HG03039 (cell line): ENCODE data around the gene RABGAP1L.
"Not testable (repeated sequence)": the region's sequence is repeated elsewhere in the genome, so short reads cannot be mapped to it uniquely, and the experiment has no call there.

Experiments
- ATAC-seq: cut with Tn5 transposase; IDR thresholded peaks from one replicate; pipeline ENCODE4 v1.9.1; 2021; ENCODE audit warnings: mild to moderate bottlenecking, moderate library complexity; ENCODE audit not compliant: unreplicated experiment

Gene RABGAP1L

DNA sequence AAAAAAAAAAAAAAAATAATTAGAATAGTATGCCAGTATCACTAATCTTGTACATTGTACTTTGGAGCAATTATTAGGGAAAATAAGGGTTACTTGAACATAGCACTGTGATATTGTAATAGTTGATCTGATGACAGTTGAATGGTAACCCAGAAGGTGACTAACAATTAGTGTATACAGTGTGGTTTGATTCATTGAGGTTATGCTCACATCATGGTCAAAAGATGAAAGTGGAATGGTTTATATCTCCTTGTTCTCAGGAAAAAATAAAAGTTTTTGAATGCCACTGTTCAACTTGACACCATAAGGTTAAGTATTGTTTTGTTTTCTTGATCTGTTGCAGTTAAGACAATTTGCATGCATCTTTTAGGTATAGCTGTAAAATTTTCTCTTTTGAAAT lies 375.5 kb downstream of the RABGAP1L start:
- ATAC-seq: no peak

DNA sequence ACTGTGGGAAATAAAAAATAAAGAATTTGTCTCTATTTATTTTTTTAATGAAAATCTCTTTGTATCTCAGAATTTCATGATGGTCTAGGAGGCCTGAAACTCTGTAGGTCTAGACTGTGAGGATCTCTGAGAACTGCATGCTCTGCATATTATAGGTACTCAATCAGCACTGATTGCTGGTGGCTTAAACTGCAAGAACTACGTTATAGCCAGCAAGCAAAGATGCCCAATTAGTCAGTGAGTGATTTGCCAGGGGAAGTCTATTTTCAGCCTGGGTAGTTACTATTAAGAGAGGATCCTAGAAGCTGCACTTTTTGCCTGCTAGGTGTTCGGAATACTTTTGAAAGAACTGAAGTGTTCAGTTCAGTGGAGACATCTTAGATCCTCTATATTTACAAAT lies 375.9 kb downstream of the RABGAP1L start:
- no peak for ATAC-seq

DNA sequence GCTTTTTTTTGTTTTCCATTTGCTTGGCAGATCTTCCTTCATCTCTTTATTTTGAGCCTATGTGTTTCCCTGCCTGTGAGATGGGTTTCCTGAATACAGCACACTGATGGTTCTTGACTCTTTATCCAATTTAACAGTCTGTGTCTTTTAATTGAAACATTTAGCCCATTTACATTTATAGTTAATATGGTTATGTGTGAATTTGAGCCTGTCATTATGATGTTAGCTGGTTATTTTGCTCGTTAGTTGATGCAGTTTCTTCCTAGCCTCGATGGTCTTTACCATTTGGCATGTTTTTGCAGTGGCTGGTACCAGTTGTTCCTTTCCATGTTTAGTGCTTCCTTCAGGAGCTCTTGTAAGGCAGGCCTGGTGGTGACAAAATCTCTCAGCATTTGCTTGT lies 384.1 kb downstream of the RABGAP1L start:
- not testable (repeated sequence) for ATAC-seq

DNA sequence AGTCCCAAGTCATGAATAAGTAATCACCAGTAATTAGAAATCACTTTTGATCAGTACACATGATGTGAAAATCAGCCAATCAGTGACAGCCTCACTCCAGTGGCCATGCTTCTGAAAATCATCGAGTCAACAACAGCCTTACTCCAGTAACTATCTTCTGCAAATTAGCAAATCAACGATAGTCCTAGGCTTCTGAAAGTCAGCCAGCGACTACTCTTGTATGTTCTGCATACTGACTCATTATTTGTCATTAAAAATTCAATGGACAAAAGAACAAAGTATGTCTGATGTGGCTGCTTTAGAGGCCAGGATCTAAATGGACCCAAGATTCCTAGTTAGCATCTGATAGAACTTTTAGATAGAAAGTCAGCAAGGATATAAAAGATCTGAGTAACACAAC lies 391.0 kb downstream of the RABGAP1L start:
- ATAC-seq: no peak

DNA sequence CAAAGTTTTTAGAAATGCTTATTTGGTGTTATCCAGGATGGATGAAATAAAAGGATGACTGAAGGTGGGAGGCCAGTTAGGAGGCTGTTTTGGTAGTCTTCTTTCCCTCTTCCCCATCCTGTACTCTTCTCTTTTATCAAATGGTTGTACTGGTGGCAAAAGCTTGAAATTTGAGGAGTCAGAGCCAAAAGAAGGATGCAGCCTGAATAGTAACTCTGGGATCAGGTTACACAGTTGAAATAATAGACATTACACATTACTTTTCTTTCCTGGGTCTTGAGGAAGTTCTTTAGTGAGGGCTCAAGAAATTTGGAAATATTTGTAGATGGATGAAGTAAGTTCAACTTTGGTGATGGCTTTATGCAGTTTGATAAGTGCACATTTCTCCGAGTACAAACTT lies 397.1 kb downstream of the RABGAP1L start:
- no peak for ATAC-seq

DNA sequence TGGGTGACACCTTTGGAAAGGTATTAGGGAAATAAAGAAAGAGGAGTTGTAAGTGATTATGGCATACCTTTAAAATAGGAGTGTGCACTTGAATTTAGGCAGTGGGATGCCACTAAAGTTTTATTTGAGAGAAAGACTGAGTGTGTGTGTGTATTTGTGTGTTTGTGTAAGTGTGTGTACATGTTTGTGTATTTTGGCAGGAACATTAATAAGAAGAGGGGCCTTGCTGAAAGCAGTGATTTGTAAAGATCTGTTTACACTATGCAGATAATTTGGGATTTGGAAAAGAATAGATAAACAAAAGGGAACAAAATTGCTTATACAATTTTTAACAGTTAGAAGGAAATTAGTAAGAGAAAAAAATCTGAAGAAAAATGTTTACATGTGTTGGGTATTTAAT lies 409.2 kb downstream of the RABGAP1L start:
- ATAC-seq: no peak

DNA sequence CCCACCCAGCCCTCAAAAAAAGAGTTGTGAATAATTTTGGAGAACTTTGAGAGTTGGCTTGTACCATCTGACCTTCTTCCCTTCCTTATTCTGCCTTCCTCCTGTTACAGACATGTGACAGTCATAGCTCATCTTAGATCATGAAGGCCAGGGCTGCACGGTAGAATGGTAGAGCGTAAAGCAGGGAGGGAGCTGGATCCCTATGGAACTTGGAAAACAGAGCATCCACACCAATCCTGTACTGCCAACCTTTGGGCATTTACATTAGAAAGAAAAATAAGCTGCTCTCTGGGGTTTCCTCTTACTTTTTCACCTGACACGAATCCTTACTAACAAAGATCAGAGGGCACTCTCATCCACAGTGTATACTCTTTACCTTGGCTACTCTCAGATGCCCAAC lies 409.9 kb downstream of the RABGAP1L start:
- ATAC-seq: no peak

DNA sequence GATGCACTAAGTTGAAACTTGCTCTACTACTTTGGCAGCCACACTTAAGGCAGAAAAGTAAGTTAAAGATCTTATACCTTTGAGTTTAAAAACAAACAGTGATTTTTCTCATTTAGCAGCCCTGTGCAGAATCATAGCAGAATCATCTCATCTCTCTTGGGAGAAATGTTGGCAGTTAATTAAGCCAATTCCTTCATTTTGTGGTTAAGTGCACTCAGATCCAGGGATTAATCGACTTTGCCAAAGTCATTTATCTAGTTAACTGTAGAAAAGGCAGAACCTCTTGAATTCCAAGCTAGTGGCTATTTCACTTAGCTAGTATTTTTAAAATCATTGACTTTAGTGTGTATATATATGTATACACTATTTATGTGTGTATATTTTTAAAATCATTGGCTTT lies 413.5 kb downstream of the RABGAP1L start:
- no peak for ATAC-seq

DNA sequence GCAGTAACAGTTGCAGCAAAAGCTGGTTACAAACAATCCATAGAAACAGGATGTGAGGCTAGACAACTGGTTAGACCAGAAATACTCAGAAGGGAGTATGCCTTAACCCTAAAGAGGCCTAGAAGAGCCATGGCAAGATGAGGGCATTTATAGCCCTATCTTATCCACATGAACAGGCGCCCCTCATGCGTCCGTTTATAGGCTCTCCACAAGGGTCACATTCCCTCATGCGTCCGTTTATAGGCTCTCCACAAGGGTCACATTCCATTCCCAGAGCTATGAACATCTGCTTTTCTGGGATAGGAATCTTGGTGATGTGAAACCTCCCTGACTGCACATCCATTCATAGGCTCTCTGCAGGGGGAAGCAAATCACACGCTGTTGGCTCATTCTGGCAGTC lies 416.8 kb downstream of the RABGAP1L start:
- ATAC-seq: not testable (repeated sequence)

DNA sequence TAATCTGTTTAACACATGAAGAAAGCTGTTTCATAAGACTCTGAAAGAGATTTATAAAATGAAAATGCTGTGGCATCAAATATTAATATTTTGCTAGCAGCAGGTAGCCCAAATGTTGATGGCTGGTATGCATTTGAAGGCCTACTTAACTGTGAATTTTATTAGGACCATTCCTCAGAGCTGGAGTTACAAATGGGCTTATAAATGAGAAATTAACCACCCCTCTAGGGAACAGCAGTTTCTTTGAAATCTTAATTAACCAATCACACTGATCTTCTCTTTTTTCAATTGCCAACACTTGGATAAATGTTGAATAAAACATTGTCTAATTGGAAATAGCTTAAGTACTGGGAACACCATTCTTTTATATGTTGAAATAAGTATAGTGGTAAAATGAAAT lies 418.4 kb downstream of the RABGAP1L start:
- ATAC-seq: no peak

DNA sequence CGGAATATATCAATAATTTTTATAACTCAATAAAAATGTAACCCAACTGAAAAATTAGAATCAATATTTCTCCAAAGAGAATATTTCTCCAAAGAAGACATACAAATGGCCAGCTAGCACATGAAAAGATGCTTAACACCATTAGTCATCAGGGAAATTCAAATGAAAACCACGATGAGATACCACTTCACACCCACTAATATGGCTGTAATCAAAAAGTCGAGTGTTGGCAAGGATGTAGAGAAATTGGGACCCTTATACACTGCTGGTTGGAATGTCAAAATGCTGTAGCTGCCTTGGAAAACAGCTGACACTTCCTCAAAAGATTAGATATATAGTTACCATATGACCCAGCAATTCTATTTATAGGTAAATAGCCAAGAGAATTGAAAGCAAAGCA lies 421.5 kb downstream of the RABGAP1L start:
- no peak for ATAC-seq

DNA sequence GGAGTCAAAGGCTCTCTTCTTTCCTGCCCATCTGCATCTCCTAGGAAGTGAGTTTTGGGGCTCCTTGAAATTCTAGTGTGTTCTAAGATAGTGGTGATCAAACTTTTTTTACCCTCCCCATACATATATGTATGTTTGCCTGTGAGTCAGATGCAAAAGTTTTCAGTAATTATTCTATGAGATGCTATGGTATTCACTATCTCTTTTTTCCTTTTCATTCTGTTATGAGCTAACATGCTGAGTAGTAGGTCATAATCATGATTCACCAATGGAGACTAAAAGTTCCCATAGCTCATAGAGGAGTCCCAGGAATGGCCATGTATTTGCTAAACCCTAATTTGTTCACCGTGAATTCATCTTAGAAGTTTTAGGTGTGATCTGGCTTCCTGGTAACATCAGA lies 424.0 kb downstream of the RABGAP1L start:
- ATAC-seq: no peak

DNA sequence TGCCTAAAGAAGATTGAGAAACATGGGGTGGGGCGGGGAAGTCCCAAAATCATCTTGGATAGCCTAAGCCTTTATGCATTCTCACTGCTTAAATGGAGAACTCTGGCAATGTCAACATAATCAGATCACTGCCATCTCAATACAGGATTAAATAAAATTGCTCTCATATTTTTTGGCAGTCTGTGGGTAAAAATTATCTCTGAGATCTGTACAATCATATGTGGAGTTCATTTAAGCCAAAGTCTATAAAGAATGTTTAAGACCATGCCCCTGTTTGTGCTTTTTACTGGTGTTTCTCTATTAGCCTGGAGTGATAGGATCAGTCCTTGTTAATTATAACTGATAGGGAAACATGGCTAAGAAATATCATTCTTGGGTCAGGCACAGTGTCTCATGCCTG lies 424.8 kb downstream of the RABGAP1L start:
- no peak for ATAC-seq

DNA sequence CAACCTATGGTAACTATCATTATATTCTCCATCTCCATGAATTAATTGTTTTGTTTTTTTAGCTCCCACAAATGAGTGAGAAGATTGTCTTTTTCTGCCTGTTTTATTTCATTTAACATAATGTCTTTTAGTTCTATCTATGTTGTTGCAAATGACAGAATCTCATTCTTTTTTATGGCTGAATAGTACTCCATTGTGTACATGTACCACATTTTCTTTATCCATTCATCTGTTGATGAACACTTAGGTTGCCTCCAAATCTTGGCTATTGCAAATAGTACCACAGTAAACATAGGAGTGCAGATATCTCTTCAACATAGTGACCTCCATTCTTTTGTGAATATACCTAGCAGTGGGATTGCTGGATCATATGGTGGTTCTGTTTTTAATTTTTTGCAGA lies 429.3 kb downstream of the RABGAP1L start:
- ATAC-seq: not testable (repeated sequence)

DNA sequence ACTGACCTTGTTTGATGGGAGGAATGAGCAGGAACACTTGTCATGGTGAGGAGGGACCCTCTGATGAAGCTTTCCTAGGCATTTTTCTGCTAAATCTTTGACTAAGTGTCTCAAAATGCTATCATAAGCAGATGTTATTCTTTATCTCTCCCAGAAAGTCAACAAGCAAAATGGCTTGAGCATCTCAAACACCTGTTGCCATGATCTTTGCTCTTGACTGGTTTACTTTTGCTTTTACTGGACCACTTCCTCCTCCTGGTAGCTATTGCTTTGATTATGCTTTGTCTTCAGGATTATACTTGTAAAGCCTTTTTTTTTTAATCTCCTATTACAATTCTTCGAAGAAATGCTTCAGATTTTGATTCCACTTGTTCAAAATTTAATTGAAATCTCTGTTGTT lies 445.9 kb downstream of the RABGAP1L start:
- ATAC-seq: no peak

DNA sequence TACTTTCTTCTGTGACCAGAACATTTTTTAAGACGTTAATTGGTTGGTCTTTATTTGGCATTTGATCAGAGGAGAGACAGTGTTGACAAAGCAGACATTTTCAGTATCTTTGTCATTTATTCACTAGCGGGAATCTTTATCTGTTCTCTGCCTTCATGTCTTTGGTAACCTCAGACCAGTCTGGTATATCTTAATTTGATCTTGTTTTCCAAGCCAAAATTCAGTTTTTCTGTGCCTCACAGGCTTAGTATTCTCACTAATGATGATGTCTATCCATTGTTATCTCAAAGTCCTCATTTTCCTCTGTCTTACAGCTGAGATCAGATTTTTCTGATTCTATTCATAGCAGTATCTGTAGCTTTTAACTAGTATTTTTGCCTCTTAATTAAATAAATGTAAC lies 447.2 kb downstream of the RABGAP1L start:
- ATAC-seq: no peak

DNA sequence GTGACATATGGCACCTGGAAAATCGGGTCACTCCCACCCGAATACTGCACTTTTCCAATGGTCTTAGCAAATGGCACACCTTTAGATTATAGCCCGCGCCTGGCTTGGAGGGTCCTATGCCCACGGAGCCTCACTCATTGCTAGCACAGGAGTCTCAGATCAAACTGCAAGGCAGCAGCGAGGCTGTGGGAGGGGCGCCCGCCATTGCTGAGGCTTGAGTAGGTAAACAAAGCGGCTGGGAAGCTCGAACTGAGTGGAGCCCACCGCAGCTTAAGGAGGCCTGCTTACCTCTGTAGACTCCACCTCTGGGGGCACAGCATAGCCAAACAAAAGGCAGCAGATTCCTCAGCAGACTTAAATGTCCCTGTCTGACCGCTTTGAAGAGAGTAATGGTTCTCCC lies 458.6 kb downstream of the RABGAP1L start:
- not testable (repeated sequence) for ATAC-seq

DNA sequence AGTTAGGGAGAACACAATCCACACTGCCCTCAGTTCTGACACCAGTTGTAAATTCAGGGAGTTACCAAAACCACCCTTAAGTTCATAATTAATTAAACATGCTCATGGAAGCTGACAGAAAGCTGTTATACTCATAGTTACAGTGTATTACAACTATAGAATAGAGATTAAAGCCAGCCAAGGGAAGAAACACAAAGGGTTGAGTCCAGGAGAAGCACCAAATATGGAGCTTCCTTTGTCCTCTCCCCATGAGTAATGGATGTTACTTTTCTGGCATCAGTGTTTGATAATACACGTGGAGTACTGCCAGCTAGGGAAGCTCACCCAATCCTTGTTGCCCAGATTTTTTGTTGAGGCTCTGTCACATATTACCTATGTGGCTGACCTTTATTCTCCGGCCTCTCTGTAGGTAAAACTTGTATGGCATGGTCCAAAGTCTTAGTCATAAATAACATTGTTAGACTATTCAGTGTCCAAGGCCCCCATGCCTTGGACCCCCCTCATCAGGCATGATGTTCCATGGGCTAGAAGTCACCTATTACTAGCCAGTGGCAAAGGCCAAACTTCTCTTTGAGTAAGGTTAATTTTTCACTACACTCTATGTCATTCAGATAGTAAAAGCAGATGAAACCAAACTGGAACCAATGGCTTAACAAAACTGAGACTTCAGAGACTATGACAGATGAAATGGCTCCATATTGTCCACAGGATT lies 464.2 kb downstream of the RABGAP1L start:
- ATAC-seq: no peak

DNA sequence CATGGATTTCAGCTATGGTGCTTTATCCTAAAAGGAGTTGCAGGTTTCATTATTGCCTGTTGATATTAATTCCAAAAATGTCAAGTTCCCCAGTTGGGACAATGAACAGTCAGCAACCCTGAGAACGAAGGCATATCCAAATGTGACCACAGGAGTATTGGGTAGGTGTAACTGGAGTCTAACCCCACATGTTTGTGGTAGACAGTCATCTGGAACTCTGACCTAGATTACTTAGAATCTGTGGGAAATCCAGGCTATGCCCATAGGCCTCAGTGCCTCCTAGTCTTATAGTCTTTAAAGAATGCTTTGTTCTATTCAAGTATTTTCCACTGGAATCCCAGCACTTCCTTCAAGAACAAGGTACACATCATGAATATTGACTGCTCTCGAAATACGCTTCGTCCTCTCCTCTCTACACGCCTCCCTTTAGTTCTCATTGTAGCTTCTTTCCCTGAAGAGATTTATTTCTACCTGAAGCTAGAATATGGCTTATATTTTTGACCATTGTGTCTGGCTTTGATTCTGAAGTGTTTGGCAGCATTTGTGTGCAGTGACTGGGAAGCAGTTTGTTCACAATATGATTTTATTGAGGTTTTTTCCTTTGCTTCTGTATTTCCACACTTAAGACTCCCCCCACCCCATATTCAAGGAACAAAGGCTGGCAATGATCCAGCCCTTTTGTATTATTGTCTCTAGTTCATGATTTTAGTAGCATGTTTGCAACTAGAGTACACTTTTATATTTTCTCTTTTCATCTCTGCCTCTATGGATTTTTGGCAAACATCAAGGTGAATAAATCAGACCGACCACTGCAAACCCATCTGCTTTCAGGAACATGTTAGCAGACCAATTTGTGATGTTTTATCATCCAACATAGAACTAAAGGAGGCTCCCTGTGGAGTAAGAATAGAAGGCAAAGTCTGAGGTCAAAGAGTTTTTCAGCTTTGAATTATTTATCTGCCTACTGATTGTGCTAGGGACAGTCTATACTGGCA lies 467.0 kb downstream of the RABGAP1L start:
- no peak for ATAC-seq

DNA sequence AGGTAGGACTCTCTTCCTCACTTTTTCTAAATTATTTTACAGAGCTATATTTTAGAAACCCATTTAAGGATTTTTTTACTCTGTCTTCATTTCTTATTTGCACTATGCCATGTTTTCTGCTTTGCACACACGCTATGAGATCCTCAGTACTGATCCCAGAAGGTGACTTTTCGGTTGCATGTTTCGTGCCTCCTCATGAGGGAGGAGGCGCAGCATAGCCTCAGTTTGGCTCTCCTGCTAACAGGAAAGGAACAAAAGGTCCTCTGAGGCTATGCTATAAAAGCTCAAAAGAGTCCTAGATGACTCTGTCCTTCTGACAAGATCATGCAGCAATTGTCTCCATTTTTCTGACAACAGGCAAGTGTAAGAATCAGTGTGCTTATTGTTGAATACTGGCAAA lies 478.2 kb downstream of the RABGAP1L start:
- ATAC-seq: no peak

DNA sequence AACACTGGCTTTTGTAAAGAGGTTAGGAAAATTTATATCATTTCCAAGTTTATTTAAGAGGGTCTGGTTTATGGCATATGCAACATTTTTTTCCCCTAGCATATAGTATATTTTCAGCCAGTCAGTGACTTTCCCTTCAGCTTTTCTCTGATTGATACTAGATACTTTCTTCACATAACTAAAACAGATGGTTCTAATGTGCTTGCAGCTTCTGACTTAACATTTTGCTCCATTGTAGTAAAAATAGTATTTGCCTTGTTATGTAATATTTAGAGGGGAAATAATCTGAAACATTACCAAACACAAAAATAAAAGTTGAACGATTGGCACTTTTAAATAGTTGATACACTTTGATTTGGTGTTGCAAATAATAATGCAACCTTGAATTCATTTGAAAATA lies 480.1 kb downstream of the RABGAP1L start:
- ATAC-seq: no peak

DNA sequence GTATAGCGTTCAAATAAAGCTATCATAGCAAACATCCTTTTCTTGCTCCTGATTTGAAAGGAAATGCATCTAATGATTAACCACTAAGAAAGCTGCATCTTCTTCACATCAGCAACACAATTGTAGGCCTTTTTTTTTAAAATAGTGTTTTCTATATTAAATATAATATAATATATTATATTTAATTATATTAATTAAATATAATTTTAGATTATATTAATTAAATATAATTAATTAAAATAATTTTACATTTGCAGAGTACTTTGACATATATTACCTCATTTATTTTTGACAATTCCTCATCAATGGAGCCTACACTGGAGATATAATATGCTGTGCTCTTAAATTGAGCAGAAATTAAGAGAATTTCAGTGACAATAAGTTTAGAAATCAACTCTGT lies 481.5 kb downstream of the RABGAP1L start:
- ATAC-seq: no peak
